HepG2 (cell line): ENCODE data around the gene BST1. TPM values are rescaled to one million over a fixed set of nuclear protein-coding genes. Genes with fewer than 3 reads are reported as not detected.

Source experiments
- ATF7 ChIP-seq, 2 experiments: fragments of 450-650 bp in 1 of 2; sonication (generic) in 1 of 2; formaldehyde crosslinking in 1 of 2; IDR thresholded peaks; 2 replicates each; pipeline versions ENCODE4 v1.4.0 to v1.6.1; 2016 to 2020; ENCODE audit warnings: antibody characterized with exemption in 1 of 2, mild to moderate bottlenecking in 1 of 2, missing genetic modification reagents in 1 of 2
- CBFB ChIP-seq: sonication (generic); formaldehyde crosslinking; IDR thresholded peaks from 2 replicates; pipeline ENCODE4 v1.4.0; 2020; ENCODE audit warnings: missing genetic modification reagents
- DPF2 ChIP-seq: sonication (generic); formaldehyde crosslinking; IDR thresholded peaks from 2 replicates; pipeline ENCODE4 v1.4.0; 2020; ENCODE audit warnings: mild to moderate bottlenecking, low read depth, missing genetic modification reagents, borderline replicate concordance
- E2F1 ChIP-seq: sonication (generic); formaldehyde crosslinking; IDR thresholded peaks from 2 replicates; pipeline ENCODE4 v1.5.0; 2020; ENCODE audit warnings: missing genetic modification reagents
- HNRNPLL ChIP-seq: fragments of 200-400 bp; formaldehyde crosslinking; IDR thresholded peaks from 2 replicates; pipeline ENCODE4 v1.6.1; 2017; ENCODE audit warnings: mild to moderate bottlenecking, low read depth, low read length; ENCODE audit not compliant: poor library complexity, severe bottlenecking
- HOMEZ ChIP-seq: IDR thresholded peaks from 2 replicates; pipeline ENCODE4 v1.6.1; 2016; ENCODE audit warnings: low read depth
- KIAA2018 ChIP-seq: sonication (generic); formaldehyde crosslinking; IDR thresholded peaks from 2 replicates; pipeline ENCODE4 v1.5.0; 2020; ENCODE audit warnings: mild to moderate bottlenecking, missing genetic modification reagents, borderline replicate concordance
- NFE2 ChIP-seq: sonication (generic); formaldehyde crosslinking; IDR thresholded peaks from 2 replicates; pipeline ENCODE4 v1.4.0; 2020; ENCODE audit warnings: missing genetic modification reagents
- POGZ ChIP-seq: sonication (generic); formaldehyde crosslinking; IDR thresholded peaks from 2 replicates; pipeline ENCODE4 v1.4.0; 2020; ENCODE audit warnings: mild to moderate bottlenecking, missing genetic modification reagents
- PTBP1 ChIP-seq: fragments of 200-400 bp; formaldehyde crosslinking; IDR thresholded peaks from 2 replicates; pipeline ENCODE4 v1.6.1; 2018; ENCODE audit warnings: low read length, low read depth; ENCODE audit not compliant: poor library complexity, severe bottlenecking
- SMYD3 ChIP-seq: sonication (generic); formaldehyde crosslinking; IDR thresholded peaks from 2 replicates; pipeline ENCODE4 v1.8.1; 2023; ENCODE audit warnings: mild to moderate bottlenecking, missing genetic modification reagents
- SNAI1 ChIP-seq: sonication (generic); formaldehyde crosslinking; IDR thresholded peaks from 2 replicates; pipeline ENCODE4 v1.5.0; 2020; ENCODE audit warnings: mild to moderate bottlenecking, missing genetic modification reagents, borderline replicate concordance
- TERF1 ChIP-seq: sonication (generic); formaldehyde crosslinking; IDR thresholded peaks from 2 replicates; pipeline ENCODE4 v1.8.0; 2022; ENCODE audit warnings: mild to moderate bottlenecking, missing genetic modification reagents, moderate library complexity
- ZNF367 ChIP-seq: sonication (generic); formaldehyde crosslinking; IDR thresholded peaks from 2 replicates; pipeline ENCODE4 v1.4.0; 2020; ENCODE audit warnings: missing genetic modification reagents, borderline replicate concordance
- ZNF589 ChIP-seq: sonication (generic); formaldehyde crosslinking; conservative IDR thresholded peaks from 2 replicates; pipeline ENCODE4 v1.8.0; 2022; ENCODE audit warnings: mild to moderate bottlenecking, moderate library complexity, missing genetic modification reagents
- ZNF674 ChIP-seq: sonication (generic); formaldehyde crosslinking; IDR thresholded peaks from 2 replicates; pipeline ENCODE4 v1.5.0; 2020; ENCODE audit warnings: low read depth, mild to moderate bottlenecking, missing genetic modification reagents
- polyA plus RNA-seq, 8 experiments: library from polyadenylated mRNA; depleted of rRNA in 3 of 8; stranded (reverse) in 7 of 8; unstranded in 1 of 8; fragments of >200 nt; fragmentation: Illumina TruSeq in 4 of 8; extraction: Trizol in 4 of 8; gene quantifications; 2 replicates each; pipeline versions ENCODE4 v1.2.1 to v1.2.3, GENCODE V29; 2011 to 2016; ENCODE audit warnings: low read depth in 4 of 8, missing spikeins in 1 of 8, mixed read lengths in 1 of 8; ENCODE audit not compliant: insufficient read depth in 1 of 8
- total RNA-seq, 5 experiments: library from RNA; depleted of rRNA; stranded (reverse); fragments of >200 nt; fragmentation: Illumina TruSeq; extraction: Trizol; gene quantifications; 2 replicates each; pipeline ENCODE4 v1.2.3, GENCODE V29; 2016; ENCODE audit warnings: low read depth in 1 of 5

Gene BST1
- total and polyA plus RNA-seq, 2 of the 13 experiments (the other 11 are each of a cell fraction or from before 2014, with no cell fraction given), result 0.09 to 0.49 TPM

GRCh38 chr4:15681372-15682241 lies 21.3 kb upstream of the BST1 start, which contains the start of gene FAM200B (continued):
- TF ChIP-seq KIAA2018, result no peak
- no peak for TF ChIP-seq ZNF367 (CRISPR knock-in tag)
- TF ChIP-seq ZNF589 (CRISPR knock-in tag), result no peak; the same call in 1 of the 2 replicates
- no peak for TF ChIP-seq CBFB
- no peak for TF ChIP-seq TERF1
- no peak for TF ChIP-seq PTBP1
- TF ChIP-seq ZNF674 (CRISPR knock-in tag), result no peak
- TF ChIP-seq SNAI1, result peak; percentile 95; the same call in 1 of the 2 replicates
- TF ChIP-seq E2F1 (CRISPR knock-in tag), result peak; percentile 91
- TF ChIP-seq DPF2 (CRISPR knock-in tag), result no peak
- no peak for TF ChIP-seq ATF7 (IDR thresholded peaks at IDR 0.05)
- TF ChIP-seq ATF7 (CRISPR knock-in tag; IDR thresholded peaks at IDR 0.05), result no peak
- peak; percentile 91 for TF ChIP-seq HNRNPLL
- 0 out of 2 replicates have a peak, but pooled peaks have one; percentile 32 for TF ChIP-seq SMYD3 (CRISPR knock-in tag)
- TF ChIP-seq HOMEZ (CRISPR knock-in tag), result peak; percentile 91
- peak; percentile 99 for TF ChIP-seq POGZ
- no peak for TF ChIP-seq NFE2 (CRISPR knock-in tag)
